Retinal pigment epithelial cell (primary cell): ENCODE measurements around the gene CUEDC1.

Experiments
- DNase-seq: peaks from one replicate; pipeline ENCODE4 v3.0.0-alpha.2; 2010; ENCODE audit warnings: low read depth
- H3K4me3 ChIP-seq: 2 replicates; pipeline ENCODE4 v1.5.1; 2011; ENCODE audit warnings: mild to moderate bottlenecking, low read length, control low read depth, moderate library complexity
- TF ChIP-seq, protein P1 (sequence below): conservative IDR thresholded peaks from 2 replicates; pipeline ENCODE4 v1.5.1; 2011; ENCODE audit warnings: low read depth, low read length, control low read depth, inconsistent platforms

Gene CUEDC1

DNA sequence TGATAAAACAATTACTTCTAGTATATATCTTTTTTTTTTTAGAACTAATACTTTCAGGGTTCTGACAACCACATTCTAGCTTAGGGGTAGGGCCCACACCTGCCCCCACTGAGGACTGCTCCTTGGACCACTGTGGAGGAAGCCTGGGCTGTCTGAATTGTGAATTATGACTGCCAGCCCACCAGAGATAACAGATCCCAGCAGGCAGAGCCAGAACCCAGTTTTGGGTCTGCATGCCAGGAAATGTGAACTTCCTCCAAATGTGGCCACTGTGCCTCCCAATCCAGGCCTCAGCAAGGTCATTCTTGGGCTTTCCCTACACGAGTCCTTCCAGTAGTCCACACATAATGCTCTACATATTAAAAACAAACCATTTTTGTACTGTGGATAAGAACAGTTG lies 16.9 kb upstream of the CUEDC1 start:
- H3K4me3 ChIP-seq: no peak overlapping the region
- TF ChIP-seq, protein P1, sequence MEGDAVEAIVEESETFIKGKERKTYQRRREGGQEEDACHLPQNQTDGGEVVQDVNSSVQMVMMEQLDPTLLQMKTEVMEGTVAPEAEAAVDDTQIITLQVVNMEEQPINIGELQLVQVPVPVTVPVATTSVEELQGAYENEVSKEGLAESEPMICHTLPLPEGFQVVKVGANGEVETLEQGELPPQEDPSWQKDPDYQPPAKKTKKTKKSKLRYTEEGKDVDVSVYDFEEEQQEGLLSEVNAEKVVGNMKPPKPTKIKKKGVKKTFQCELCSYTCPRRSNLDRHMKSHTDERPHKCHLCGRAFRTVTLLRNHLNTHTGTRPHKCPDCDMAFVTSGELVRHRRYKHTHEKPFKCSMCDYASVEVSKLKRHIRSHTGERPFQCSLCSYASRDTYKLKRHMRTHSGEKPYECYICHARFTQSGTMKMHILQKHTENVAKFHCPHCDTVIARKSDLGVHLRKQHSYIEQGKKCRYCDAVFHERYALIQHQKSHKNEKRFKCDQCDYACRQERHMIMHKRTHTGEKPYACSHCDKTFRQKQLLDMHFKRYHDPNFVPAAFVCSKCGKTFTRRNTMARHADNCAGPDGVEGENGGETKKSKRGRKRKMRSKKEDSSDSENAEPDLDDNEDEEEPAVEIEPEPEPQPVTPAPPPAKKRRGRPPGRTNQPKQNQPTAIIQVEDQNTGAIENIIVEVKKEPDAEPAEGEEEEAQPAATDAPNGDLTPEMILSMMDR: no peak
- DNase-seq: no peak

DNA sequence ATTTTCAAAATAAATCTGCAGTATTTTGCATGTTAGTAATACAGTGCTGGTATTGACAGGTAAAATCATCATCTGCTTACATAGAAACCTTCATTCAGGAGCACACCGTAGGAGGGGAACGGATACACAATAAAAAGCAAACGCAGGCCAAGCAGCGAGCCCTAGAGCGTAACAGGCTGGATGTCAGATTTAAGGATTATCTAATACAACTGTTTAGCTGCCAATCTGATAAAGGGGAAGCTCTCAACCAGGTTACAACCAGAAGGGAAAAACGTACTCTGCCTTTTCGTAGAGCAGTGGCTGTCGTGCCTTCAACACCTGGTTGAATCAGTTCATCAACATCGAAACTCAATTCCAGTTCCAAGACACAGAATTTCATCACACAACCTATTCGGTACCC lies 16.4 kb upstream of the CUEDC1 start:
- H3K4me3 ChIP-seq: no peak overlapping the region
- no peak for DNase-seq
- TF ChIP-seq, protein P1: no peak

DNA sequence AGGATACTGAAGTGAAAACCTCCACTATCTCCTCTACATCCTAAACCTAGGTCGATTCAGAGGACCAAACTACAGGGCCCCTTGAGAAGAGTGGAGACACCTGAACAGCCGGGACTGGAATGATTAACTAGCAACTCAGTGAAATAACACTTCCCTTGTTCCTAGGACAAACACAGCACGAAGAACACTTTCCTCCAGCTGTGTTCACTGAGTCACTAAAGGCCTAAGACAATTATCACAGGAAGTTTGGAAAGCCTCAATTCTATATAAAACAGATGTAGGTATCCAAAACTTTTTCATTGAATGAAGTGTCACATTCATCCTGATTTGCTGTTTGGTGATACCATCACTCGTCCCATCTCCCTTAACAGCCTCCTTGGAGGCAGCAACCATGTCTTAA lies 15.5 kb upstream of the CUEDC1 start:
- no peak overlapping the region for H3K4me3 ChIP-seq
- TF ChIP-seq, protein P1: no peak
- DNase-seq: no peak

DNA sequence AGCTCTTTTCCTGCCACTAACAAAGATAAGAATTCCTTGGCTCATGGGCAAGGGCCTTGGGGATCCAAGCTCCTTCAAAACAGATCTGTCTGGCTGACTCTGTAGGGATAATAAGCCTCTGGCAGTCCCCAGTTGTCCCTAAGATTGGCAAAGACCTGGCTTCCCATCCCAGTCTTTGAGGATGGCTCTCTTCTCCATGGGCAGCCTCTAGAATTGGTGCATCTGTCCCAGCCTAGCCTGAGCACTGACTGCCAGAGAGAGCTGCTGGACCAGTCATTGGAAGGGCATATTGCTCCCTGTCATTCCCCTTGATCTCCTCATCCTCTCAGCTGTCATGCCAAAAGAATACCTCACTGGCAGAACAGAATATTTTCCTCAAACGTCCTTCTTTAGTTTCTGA lies 13.2 kb upstream of the CUEDC1 start:
- no peak overlapping the region for H3K4me3 ChIP-seq
- DNase-seq: no peak
- TF ChIP-seq, protein P1: no peak

DNA sequence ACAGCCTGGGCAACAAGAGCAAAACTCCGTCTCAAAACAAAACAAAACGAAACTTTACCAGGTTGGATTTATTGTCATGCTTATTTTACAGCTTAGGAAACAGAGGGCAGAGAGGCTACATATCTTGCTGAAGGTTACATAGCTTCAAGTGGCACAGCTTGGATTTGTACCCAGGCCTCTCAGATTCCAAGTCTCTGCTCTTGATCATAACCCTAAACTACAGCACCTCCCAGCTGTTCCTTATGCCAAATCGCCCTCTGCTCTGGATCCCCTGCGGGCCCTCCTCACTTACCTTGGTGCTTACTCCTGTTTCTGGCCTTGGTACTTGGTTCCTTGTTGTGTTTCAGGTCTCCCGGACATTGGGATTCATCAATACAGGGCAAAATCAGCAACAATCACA lies 11.7 kb upstream of the CUEDC1 start:
- no peak for DNase-seq
- TF ChIP-seq, protein P1: no peak
- no peak overlapping the region for H3K4me3 ChIP-seq

DNA sequence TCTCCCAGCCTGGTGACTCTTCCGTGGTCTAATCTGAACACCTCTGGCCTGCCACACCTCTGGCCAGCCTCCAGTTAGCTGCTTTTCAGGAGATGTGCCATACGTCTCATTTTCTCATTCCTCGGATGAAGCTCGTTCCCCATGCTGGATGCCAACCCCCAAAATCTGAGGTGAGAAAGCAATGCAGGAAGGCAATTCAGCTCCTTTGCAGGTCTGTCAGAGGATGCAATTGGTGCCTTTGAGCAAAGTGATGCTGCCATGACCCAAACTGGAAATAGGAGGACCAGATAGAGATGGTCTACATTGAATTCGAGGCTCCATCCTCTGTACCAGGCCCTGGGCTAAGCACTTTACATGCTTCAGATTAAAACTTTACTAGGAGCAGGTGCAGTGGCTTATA lies 11.0 kb upstream of the CUEDC1 start:
- no peak for DNase-seq
- TF ChIP-seq, protein P1: no peak
- no peak overlapping the region for H3K4me3 ChIP-seq

DNA sequence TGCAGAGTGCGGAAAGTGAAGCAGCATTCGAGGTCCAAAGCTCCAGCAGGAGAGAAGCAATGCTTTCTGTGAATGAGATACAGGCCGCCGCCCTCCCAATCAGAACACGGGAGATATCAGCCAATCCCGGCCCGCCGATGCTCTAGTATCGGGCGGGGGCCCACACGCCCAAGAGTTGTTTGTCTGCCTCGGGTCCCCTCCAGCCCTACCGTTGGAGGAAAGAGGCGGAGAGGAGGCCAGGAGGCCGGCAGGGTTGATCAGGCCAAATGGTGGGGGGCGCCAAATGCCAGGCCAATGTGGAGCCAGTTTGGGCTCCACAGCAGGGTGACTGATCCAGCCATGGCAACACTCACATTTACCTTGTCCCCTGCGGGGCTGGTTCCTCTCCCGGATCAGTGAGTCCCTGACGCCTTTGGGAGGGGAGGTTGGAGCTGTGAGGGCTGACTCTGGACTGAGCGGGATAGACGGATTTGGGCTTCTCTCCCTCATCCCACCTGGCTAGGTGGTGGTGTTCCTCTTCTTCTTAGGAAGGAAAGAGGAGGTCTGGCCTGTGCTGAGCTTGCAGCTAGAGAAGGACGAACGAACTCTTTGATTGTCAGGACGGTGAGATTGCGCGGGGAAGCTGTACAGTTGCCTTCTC lies 10.4 kb upstream of the CUEDC1 start:
- DNase-seq: no peak
- TF ChIP-seq, protein P1: no peak
- H3K4me3 ChIP-seq: no peak overlapping the region
